ENCODE data around the gene DUSP3.

DNA sequence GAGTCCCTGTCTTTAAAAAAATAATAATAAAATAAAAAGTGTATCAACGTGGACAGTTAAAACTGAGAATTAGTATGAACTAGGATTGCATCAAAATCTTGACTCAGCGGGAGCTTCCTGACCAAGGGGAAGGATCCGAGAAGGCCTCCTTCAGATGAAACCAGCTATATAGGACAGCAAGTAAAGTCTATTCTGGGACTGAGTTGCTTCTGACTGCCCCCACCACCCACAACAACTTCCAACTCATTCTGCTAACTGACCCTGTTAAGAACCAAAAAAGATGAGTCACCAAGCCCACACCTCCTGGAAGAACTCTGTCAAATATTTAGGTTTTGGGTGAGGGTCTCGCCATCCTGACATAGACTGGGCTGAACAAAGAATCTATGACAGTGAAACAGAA is 29.3 kb upstream of the DUSP3 start:
- TF ChIP-seq TCF12 (IDR thresholded peaks at IDR 0.05; ENCODE audit: low read depth): no peak
- no peak for TF ChIP-seq FOXM1 (IDR thresholded peaks at IDR 0.05; ENCODE audit: borderline replicate concordance, low read depth)
- no peak for TF ChIP-seq EP300 (IDR thresholded peaks at IDR 0.05; ENCODE audit: borderline replicate concordance)
- TF ChIP-seq, protein P1, sequence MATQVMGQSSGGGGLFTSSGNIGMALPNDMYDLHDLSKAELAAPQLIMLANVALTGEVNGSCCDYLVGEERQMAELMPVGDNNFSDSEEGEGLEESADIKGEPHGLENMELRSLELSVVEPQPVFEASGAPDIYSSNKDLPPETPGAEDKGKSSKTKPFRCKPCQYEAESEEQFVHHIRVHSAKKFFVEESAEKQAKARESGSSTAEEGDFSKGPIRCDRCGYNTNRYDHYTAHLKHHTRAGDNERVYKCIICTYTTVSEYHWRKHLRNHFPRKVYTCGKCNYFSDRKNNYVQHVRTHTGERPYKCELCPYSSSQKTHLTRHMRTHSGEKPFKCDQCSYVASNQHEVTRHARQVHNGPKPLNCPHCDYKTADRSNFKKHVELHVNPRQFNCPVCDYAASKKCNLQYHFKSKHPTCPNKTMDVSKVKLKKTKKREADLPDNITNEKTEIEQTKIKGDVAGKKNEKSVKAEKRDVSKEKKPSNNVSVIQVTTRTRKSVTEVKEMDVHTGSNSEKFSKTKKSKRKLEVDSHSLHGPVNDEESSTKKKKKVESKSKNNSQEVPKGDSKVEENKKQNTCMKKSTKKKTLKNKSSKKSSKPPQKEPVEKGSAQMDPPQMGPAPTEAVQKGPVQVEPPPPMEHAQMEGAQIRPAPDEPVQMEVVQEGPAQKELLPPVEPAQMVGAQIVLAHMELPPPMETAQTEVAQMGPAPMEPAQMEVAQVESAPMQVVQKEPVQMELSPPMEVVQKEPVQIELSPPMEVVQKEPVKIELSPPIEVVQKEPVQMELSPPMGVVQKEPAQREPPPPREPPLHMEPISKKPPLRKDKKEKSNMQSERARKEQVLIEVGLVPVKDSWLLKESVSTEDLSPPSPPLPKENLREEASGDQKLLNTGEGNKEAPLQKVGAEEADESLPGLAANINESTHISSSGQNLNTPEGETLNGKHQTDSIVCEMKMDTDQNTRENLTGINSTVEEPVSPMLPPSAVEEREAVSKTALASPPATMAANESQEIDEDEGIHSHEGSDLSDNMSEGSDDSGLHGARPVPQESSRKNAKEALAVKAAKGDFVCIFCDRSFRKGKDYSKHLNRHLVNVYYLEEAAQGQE (IDR thresholded peaks at IDR 0.05; ENCODE audit: low read depth): no peak
